ENCODE results near the gene HSPA12A.
"Not testable (repeated sequence)": the region's sequence is repeated elsewhere in the genome, so short reads cannot be mapped to it uniquely, and the experiment has no call there.

The HSPA12A gene

GRCh38 chr10:116719804-116720203 lies 22.6 kb downstream of the HSPA12A start:
- FAIRE-seq = no peak
- no peak for DNase-seq (ENCODE audit: insufficient read length, low spot score)

GRCh38 chr10:116718058-116718457 lies 24.3 kb downstream of the HSPA12A start:
- FAIRE-seq (no peak), DNase-seq (ENCODE audit: insufficient read length, low spot score) (no peak)

GRCh38 chr10:116716381-116716780 lies 26.0 kb downstream of the HSPA12A start:
- DNase-seq (ENCODE audit: insufficient read length, low spot score) = no peak
- no peak for FAIRE-seq

GRCh38 chr10:116715839-116716377 lies 26.5 kb downstream of the HSPA12A start:
- FAIRE-seq (no peak), DNase-seq (ENCODE audit: insufficient read length, low spot score) (no peak)

- FAIRE-seq (no peak), DNase-seq (ENCODE audit: insufficient read length, low spot score) (no peak)
Observed at GRCh38 chr10:116715341-116715740, 27.0 kb downstream of the HSPA12A start.

- FAIRE-seq (no peak), DNase-seq (ENCODE audit: insufficient read length, low spot score) (no peak)
Observed at GRCh38 chr10:116713846-116714245, 28.5 kb downstream of the HSPA12A start.

GRCh38 chr10:116712989-116713543 lies 29.3 kb downstream of the HSPA12A start:
- no peak for DNase-seq (ENCODE audit: insufficient read length, low spot score)
- no peak for FAIRE-seq

GRCh38 chr10:116712519-116712918 lies 29.8 kb downstream of the HSPA12A start:
- no peak for DNase-seq (ENCODE audit: insufficient read length, low spot score)
- no peak for FAIRE-seq

- FAIRE-seq = not testable (repeated sequence)
Observed at GRCh38 chr10:116711803-116712202, 30.6 kb downstream of the HSPA12A start.

GRCh38 chr10:116710076-116710475 lies 32.3 kb downstream of the HSPA12A start:
- FAIRE-seq (no peak), DNase-seq (ENCODE audit: insufficient read length, low spot score) (no peak)

More at GRCh38 chr10:116711803-116712202, 30.6 kb downstream of the HSPA12A start:
- DNase-seq (ENCODE audit: insufficient read length, low spot score) = not testable (repeated sequence)

- FAIRE-seq (no peak), DNase-seq (ENCODE audit: insufficient read length, low spot score) (no peak)
Observed at GRCh38 chr10:116708877-116709276, 33.5 kb downstream of the HSPA12A start.

- DNase-seq (ENCODE audit: insufficient read length, low spot score) (no peak), FAIRE-seq (no peak)
Observed at GRCh38 chr10:116708391-116708821, 34.0 kb downstream of the HSPA12A start.

GRCh38 chr10:116707981-116708380 lies 34.4 kb downstream of the HSPA12A start:
- FAIRE-seq (no peak), DNase-seq (ENCODE audit: insufficient read length, low spot score) (no peak)

GRCh38 chr10:116706281-116706680 lies 36.1 kb downstream of the HSPA12A start:
- FAIRE-seq = no peak
- no peak for DNase-seq (ENCODE audit: insufficient read length, low spot score)

GRCh38 chr10:116705498-116705897 lies 36.9 kb downstream of the HSPA12A start:
- no peak for FAIRE-seq
- no peak for DNase-seq (ENCODE audit: insufficient read length, low spot score)

- DNase-seq (ENCODE audit: insufficient read length, low spot score) = no peak
- FAIRE-seq = no peak
Observed at GRCh38 chr10:116704926-116705325, 37.4 kb downstream of the HSPA12A start.

GRCh38 chr10:116702165-116702564 lies 40.2 kb downstream of the HSPA12A start:
- FAIRE-seq (no peak), DNase-seq (ENCODE audit: insufficient read length, low spot score) (no peak)

GRCh38 chr10:116699471-116700150 lies 42.8 kb downstream of the HSPA12A start:
- DNase-seq (ENCODE audit: insufficient read length, low spot score) (no peak), FAIRE-seq (no peak)

- no peak for FAIRE-seq
Observed at GRCh38 chr10:116699049-116699448, 43.3 kb downstream of the HSPA12A start.

GRCh38 chr10:116698364-116698763 lies 44.0 kb downstream of the HSPA12A start:
- FAIRE-seq (no peak), DNase-seq (ENCODE audit: insufficient read length, low spot score) (no peak)

More at GRCh38 chr10:116699049-116699448, 43.3 kb downstream of the HSPA12A start:
- DNase-seq (ENCODE audit: insufficient read length, low spot score) = no peak

- DNase-seq (ENCODE audit: insufficient read length, low spot score) = no peak
- FAIRE-seq = no peak
Observed at GRCh38 chr10:116697816-116698215, 44.5 kb downstream of the HSPA12A start.

GRCh38 chr10:116696919-116697318 lies 45.4 kb downstream of the HSPA12A start:
- DNase-seq (ENCODE audit: insufficient read length, low spot score) (no peak), FAIRE-seq (no peak)
